ENCODE measurements around the gene AMPD2.

Gene AMPD2

GRCh38 chr1:109617291-109617801 is 2.3 kb upstream of the AMPD2 start:
- no peak for DNase-seq (ENCODE audit: low read depth in 2 of 2)

GRCh38 chr1:109618661-109619575 is 719 bp upstream of the AMPD2 start:
- DNase-seq (ENCODE audit: low read depth in 2 of 2), result no peak

- DNase-seq (ENCODE audit: low read depth in 2 of 2), result no peak
Measured at GRCh38 chr1:109620401-109620791, 759 bp downstream of the AMPD2 start.

GRCh38 chr1:109620841-109621286 is 1.2 kb downstream of the AMPD2 start:
- DNase-seq (ENCODE audit: low read depth in 2 of 2), result peak; percentile 96 to 98

- no peak for DNase-seq (ENCODE audit: low read depth in 2 of 2)
Measured at GRCh38 chr1:109621379-109622136, 1.9 kb downstream of the AMPD2 start.

GRCh38 chr1:109622137-109622892 is 2.7 kb downstream of the AMPD2 start:
- DNase-seq (ENCODE audit: low read depth in 2 of 2), result no peak

GRCh38 chr1:109622895-109623294 is 3.3 kb downstream of the AMPD2 start:
- no peak for DNase-seq (ENCODE audit: low read depth in 2 of 2)

- DNase-seq (ENCODE audit: low read depth in 2 of 2), result no peak
Measured at GRCh38 chr1:109623601-109624161, 4.0 kb downstream of the AMPD2 start.

GRCh38 chr1:109624201-109625010 is 4.8 kb downstream of the AMPD2 start:
- DNase-seq (ENCODE audit: low read depth in 2 of 2), result no peak

- DNase-seq (ENCODE audit: low read depth in 2 of 2), result no peak
Measured at GRCh38 chr1:109625176-109625575, 5.5 kb downstream of the AMPD2 start.

GRCh38 chr1:109625601-109626560 is 6.2 kb downstream of the AMPD2 start:
- no peak for DNase-seq (ENCODE audit: low read depth in 2 of 2)

GRCh38 chr1:109626682-109627408 is 7.2 kb downstream of the AMPD2 start:
- no peak for DNase-seq (ENCODE audit: low read depth in 2 of 2)

- DNase-seq (ENCODE audit: low read depth in 2 of 2), result no peak
Measured at GRCh38 chr1:109627692-109628399, 8.2 kb downstream of the AMPD2 start.

GRCh38 chr1:109628540-109629321 is 9.1 kb downstream of the AMPD2 start:
- DNase-seq (ENCODE audit: low read depth in 2 of 2), result no peak

GRCh38 chr1:109629372-109630030 is 9.9 kb downstream of the AMPD2 start:
- no peak for DNase-seq (ENCODE audit: low read depth in 2 of 2)

GRCh38 chr1:109630081-109630897 is 10.7 kb downstream of the AMPD2 start:
- DNase-seq (ENCODE audit: low read depth in 2 of 2), result no peak

Data from stimulated activated CD8-positive, alpha-beta memory T cell treated with anti-CD3 and anti-CD28 coated beads, Interleukin-2, amount 100 ng/mL, for 48 hours (primary cell).